GM12801 (cell line): Measurements from ENCODE around the gene PLXNA3.

Experiments
- TF ChIP-seq, protein P1 (sequence below): IDR thresholded peaks from one replicate; pipeline ENCODE4 v1.5.1; 2011; ENCODE audit warnings: control low read depth; ENCODE audit not compliant: insufficient read length; ENCODE audit errors: extremely low read depth

PLXNA3 gene

DNA sequence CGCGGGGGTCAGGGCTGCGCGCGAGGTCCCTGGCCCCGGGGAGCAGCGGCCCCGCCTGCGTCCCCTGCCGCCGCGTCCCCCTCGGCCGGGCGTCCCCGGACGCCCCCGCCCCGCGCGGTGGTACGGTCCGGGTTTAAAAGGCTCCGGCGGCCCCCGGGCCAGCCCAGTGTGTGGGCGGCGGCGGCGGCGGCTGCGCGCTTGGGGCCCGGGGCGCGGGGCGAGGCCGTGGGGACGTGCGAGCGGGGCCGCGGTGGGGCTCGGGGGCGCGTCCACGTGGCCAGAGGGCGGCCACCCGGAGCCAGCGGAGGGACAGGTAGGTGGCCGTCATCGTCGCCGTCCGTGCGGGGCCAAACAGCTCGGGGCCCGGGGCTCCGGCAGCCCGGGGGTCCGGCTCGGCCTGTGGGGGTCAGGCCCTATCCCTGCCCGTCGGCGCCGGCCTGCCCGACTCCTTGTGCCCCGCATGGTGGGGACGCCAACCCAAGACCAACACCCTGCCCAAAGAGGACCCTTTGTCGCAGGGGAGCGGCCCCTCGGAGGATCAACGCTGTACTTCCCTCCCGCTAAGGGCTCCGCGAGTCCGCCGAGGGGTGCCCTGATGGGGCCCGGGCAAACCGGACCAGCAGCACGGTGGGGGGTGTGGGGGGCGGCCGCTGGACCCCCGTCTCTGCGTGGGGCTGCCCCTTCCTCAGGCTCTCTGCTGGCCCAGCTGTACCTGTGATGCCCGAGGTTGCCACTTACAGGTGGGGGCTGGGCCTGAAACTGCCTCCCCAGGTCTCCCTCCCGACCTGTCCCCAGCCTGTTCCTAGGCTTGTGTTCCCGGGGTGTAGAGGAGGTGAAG lies at the start of gene PLXNA3:
Gene PLXNA3 (plus strand): TSS at position 166 of the 838 bp plus-strand sequence. CDS start 1,903 bp downstream, outside the sequence.
- TF ChIP-seq, protein P1, sequence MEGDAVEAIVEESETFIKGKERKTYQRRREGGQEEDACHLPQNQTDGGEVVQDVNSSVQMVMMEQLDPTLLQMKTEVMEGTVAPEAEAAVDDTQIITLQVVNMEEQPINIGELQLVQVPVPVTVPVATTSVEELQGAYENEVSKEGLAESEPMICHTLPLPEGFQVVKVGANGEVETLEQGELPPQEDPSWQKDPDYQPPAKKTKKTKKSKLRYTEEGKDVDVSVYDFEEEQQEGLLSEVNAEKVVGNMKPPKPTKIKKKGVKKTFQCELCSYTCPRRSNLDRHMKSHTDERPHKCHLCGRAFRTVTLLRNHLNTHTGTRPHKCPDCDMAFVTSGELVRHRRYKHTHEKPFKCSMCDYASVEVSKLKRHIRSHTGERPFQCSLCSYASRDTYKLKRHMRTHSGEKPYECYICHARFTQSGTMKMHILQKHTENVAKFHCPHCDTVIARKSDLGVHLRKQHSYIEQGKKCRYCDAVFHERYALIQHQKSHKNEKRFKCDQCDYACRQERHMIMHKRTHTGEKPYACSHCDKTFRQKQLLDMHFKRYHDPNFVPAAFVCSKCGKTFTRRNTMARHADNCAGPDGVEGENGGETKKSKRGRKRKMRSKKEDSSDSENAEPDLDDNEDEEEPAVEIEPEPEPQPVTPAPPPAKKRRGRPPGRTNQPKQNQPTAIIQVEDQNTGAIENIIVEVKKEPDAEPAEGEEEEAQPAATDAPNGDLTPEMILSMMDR = no peak

- TF ChIP-seq, protein P1 = no peak
Observed at GRCh38 chrX:154408659-154409221, 49.3 kb upstream of the PLXNA3 start.

GRCh38 chrX:154409222-154409871 lies 48.7 kb upstream of the PLXNA3 start, which contains the start of gene DNASE1L1:
Gene DNASE1L1 (minus strand): TSS chrX:154409254. CDS start chrX:154405568, 3,686 bp downstream.
- TF ChIP-seq, protein P1 = no peak

GRCh38 chrX:154411981-154412340 lies 46.1 kb upstream of the PLXNA3 start:
- TF ChIP-seq, protein P1 = no peak

- TF ChIP-seq, protein P1 = no peak
Observed at GRCh38 chrX:154412468-154412867, 45.6 kb upstream of the PLXNA3 start.

- TF ChIP-seq, protein P1 = no peak
Observed at GRCh38 chrX:154413142-154413541, 44.9 kb upstream of the PLXNA3 start.

DNA sequence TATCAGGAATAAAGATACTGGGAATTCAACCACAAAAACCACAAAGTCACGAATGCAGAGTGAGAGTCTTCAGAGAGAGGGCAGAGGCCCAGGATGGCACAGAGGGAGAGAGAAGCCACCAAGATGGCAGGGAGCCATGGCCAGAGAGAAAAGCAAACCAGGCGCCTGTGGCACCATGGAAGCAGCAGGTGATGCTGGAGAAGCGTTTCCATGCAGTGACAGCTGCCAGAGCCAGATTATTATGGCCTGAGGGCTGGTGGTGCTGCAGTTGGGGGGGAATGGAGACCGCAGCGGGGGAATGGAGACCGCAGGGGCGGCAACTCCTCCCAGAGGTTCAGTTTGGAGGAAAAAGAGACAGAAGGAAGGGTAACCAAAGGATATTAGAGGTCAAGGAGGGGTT lies 40.9 kb upstream of the PLXNA3 start:
- TF ChIP-seq, protein P1 = no peak
